ENCODE results near the gene SMR3A.

Gene SMR3A

DNA sequence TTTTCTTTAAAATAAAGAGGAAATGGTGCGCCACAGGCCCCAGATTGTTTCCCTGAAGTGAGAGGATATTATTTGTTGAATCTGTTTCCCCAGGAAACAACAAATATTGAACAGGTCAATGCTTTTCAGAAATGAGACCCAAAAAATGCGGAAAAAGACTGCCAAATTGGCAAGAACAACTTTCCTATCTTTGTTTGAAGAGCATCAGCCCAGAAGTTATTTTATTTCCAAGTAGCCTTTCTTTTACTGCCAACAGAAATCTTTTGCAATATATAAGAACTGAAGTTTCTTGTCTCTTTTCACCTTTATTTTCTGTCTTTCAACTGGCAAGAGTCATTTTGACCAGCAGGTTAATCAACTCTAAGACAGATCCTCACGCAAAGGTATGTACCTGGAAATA, at the start of gene SMR3A:
Gene SMR3A, plus strand, starts transcription at position 301 of the 400 bp plus-strand sequence. CDS start 1,356 bp downstream, outside the sequence.
- no peak for DNase-seq (ENCODE audit: low spot score)

DNA sequence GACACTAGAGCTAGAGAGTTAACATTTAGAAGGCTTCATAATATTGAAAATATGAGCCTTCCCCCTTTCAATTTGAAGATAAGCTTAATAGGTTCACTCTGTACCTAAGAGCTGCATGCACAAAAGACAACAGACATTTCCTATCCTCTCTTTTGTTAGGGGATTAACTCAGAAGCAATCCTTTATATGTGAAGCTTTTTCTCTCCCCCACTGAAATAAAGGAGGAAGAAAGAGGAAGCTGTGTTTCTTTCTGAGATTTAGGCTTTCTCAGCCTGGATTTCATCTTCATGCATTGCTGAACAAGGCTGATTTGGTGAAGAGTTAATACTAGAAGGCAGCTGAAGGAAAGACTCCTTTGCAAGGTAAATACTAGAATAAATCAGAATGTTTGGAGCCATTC, 46.8 kb upstream of the SMR3A start:
- no peak for DNase-seq (ENCODE audit: low spot score)

GRCh38 chr4:70315928-70316327, 44.6 kb upstream of the SMR3A start:
- no peak for DNase-seq (ENCODE audit: low spot score)

GRCh38 chr4:70326052-70326451, 34.5 kb upstream of the SMR3A start:
- DNase-seq (ENCODE audit: low spot score): no peak

DNA sequence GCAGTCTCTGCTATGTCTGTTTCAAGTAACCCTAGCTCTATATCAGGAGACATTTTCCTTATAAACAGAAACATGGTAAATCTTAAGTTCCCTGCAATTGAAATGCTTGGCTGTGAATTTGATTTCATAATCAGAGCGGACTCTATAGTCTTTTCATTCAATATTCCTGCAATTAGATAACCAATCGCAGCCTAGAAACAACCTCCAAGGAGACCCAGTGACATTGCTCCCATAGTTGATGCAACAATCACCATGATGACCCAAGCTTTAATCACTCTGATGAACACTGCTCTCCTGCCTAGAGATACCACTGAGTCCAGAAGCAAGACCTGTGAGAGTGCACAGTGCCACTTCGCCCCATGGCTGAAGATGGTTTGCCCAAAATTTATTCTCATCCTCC, 25.9 kb upstream of the SMR3A start, which contains the start of gene CABS1:
Gene CABS1, plus strand, starts transcription at position 301 of the 400 bp plus-strand sequence. Its CDS starts 59 bp downstream, at position 360.
- no peak for DNase-seq (ENCODE audit: low spot score)

- DNase-seq (ENCODE audit: low spot score): no peak
Observed at GRCh38 chr4:70336043-70336442, 24.5 kb upstream of the SMR3A start.

GRCh38 chr4:70337886-70338420, 22.6 kb upstream of the SMR3A start:
- no peak for DNase-seq (ENCODE audit: low spot score)

GRCh38 chr4:70356185-70356584, 4.4 kb upstream of the SMR3A start:
- no peak for DNase-seq (ENCODE audit: low spot score)

DNA sequence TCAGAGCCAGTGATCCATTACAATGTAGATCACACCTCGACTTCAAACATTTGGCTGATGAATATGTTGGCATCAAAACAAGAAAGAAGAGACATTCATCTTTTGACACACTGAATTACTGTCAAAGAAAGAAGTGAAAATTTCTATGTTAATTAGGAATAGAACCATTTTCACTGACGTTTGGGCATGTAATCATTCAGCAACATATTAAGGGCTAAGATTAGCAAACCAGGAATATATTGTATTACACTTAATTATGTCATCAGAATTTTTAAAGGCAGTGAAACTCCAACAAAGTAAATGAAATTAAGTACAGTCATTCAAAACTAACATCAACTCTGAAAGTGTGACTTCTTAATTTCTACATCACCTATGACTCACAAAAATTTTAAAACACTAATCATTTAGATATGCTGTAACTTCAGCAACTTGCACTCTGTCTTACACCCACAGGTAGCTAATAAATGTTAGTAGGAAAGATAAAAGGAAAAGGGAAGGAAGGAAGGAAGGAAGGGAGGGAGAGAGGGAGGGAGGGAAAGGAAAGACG, 1.4 kb upstream of the SMR3A start:
- no peak for DNase-seq (ENCODE audit: low spot score)

DNA sequence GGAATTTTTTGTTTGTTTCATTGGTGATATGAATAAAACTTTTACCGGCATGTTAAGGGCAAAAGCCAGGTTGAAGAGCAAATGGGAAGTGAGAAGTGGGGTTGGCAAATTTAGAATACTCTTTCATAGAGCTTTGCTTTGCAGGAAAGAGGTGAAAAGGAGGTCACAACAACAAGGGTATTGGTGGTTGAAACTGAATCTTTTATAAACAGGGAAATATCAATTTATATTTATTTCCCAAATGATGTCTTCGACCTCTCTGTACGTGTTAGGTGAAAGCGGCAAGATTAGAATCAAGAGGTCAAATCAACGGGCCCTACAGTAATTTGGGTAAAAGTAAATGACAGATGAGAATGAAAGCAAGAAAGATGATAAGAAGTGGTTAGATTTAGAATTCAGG, 3.4 kb downstream of the SMR3A start:
- no peak for DNase-seq (ENCODE audit: low spot score)

- DNase-seq (ENCODE audit: low spot score): no peak
Observed at GRCh38 chr4:70365479-70365878, 4.9 kb downstream of the SMR3A start.

GRCh38 chr4:70367813-70368212, 7.3 kb downstream of the SMR3A start:
- DNase-seq (ENCODE audit: low spot score): no peak

- DNase-seq (ENCODE audit: low spot score): no peak
Observed at GRCh38 chr4:70371987-70372386, 11.4 kb downstream of the SMR3A start.

DNA sequence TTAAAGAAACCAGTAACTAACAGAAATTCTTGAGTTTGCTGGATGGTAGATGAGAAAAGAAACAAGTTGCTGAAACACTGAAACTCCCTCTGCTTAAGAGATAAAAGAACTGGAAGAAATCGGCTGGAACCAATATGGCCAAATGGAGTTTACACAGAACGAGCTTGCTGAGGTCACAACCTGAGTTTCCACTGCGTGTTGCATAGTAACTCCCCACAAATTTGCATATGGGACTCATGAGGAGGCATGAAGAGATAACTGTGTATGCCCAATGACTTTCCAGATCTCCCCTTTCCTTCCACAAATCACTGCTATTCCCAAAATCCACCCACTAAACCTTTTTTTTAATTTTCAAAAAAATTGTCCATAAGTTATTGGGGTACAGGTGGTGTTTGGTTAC, 12.2 kb downstream of the SMR3A start:
- DNase-seq (ENCODE audit: low spot score): no peak

DNA sequence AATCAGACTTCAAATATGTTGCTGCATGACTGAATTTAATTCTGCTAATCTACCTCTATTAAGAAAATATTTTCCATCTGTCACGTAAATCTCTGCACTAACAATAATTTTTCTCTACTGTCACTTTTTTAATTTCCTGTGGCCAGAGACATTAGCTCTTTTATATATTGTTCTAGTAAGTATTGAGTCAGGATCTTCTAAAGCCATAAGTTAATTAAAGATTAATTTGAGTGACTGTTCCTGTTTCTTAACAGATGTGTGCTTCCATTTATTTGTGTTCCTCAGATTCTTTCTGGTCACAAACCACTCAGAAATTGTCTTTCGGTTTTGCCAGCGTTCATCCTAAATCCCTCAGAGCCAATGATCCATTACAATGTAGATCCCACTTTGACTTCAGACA, 20.0 kb downstream of the SMR3A start:
- DNase-seq (ENCODE audit: low spot score): no peak

GRCh38 chr4:70382691-70383181, 22.2 kb downstream of the SMR3A start, which contains the start of gene SMR3B:
SMR3B (plus strand) TSS chr4:70383131; CDS start chr4:70384511, 1,380 bp downstream.
- no peak for DNase-seq (ENCODE audit: low spot score)

GRCh38 chr4:70392057-70392776, 31.7 kb downstream of the SMR3A start:
- DNase-seq (ENCODE audit: low spot score): no peak

- DNase-seq (ENCODE audit: low spot score): no peak
Observed at GRCh38 chr4:70397580-70397979, 37.0 kb downstream of the SMR3A start, which contains the start of gene OPRPN. OPRPN (plus strand) TSS chr4:70397940; CDS start chr4:70399286, 1,346 bp downstream.

- DNase-seq (ENCODE audit: low spot score): no peak
Observed at GRCh38 chr4:70399319-70399718, 38.8 kb downstream of the SMR3A start.

DNA sequence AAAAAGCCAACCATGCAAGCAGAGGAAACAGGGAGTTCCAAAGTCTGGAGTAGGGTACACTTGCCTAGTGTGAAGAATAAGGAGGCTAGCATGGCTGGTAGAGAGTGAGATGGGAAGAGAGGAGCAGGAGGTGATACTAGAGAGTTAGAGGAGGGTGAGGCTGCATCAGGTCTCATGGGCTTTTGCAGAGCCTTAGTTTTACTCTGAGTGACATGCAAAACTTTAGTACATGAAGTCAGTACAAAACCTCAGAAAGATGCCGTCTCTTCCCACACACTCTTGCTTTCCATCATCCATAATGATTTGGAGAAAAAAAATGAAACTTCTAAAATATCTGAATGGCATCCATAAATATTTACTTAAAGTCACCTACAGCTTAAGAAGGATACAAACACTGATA, 42.2 kb downstream of the SMR3A start:
- no peak for DNase-seq (ENCODE audit: low spot score)

DNA sequence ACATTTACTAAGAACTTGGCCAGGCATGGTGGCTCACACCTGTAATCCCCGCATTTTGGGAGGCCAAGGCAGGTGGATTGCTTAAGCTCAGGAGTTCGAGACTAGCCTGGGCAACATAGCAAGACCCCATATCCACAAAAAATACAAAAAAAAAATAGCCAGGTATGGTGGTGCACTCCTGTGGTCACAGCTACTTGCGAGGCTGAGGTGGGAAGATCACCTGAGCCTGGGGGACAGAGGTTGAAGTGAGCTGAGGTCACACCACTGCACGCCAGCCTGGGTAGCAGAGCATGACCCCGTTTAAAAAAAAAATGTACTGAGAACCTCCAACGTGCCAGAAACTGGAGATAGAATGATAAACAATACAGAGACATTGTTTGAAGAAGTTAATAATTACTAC, 45.2 kb downstream of the SMR3A start:
- no peak for DNase-seq (ENCODE audit: low spot score)

All from CD4-positive, alpha-beta T cell treated with Interleukin-15 for 4 hours (primary cell).